SU-DHL-6 (cell line): ENCODE results near the gene KRT12.
"Not testable (repeated sequence)": the region's sequence is repeated elsewhere in the genome, so short reads cannot be mapped to it uniquely, and the experiment has no call there.

Experiments used
- H2AFZ ChIP-seq: fragments of 200-600 bp; sonication (generic); 2 replicates; pipeline ENCODE4 v1.6.1; 2014; ENCODE audit warnings: low read depth, mild to moderate bottlenecking, moderate library complexity, mixed read lengths, antibody characterized with exemption, low read length; ENCODE audit not compliant: severe bottlenecking
- H3F3A ChIP-seq: fragments of 200-600 bp; shearing (Covaris generic); 2 replicates; pipeline ENCODE4 v1.6.0; 2016; ENCODE audit warnings: antibody characterized with exemption, mild to moderate bottlenecking; ENCODE audit not compliant: insufficient read depth
- H3K27ac ChIP-seq: fragments of 200-600 bp; sonication (generic); 2 replicates; pipeline ENCODE4 v1.5.1; 2016; ENCODE audit warnings: low read depth, mild to moderate bottlenecking, low read length, moderate library complexity, mixed read lengths
- H3K27me3 ChIP-seq: fragments of 200-600 bp; sonication (generic), shearing (Covaris generic); 2 replicates; pipeline ENCODE4 v1.6.0; 2014; ENCODE audit warnings: mild to moderate bottlenecking, low read length
- H3K36me3 ChIP-seq: fragments of 200-600 bp; sonication (generic); 2 replicates; pipeline ENCODE4 v1.6.1; 2014; ENCODE audit warnings: mild to moderate bottlenecking, low read length, mixed read lengths
- H3K4me2 ChIP-seq: fragments of 300-600, 200-600 bp; shearing (Covaris generic), sonication (generic); 2 replicates; pipeline ENCODE4 v1.6.0; 2014; ENCODE audit warnings: low read length, low read depth, mild to moderate bottlenecking; ENCODE audit not compliant: poor library complexity, severe bottlenecking
- H3K4me3 ChIP-seq: fragments of 200-600 bp; sonication (generic); 2 replicates; pipeline ENCODE4 v1.5.1; 2014; ENCODE audit warnings: antibody characterized with exemption, low read length, mild to moderate bottlenecking, mixed read lengths; ENCODE audit not compliant: insufficient read depth, poor library complexity, severe bottlenecking
- H3K79me2 ChIP-seq: fragments of 200-600 bp; sonication (generic); 2 replicates; pipeline ENCODE4 v1.6.1; 2014; ENCODE audit warnings: mild to moderate bottlenecking, low read length, moderate library complexity; ENCODE audit not compliant: insufficient read depth
- H3K9ac ChIP-seq: fragments of 200-600 bp; sonication (generic); 2 replicates; pipeline ENCODE4 v1.7.0; 2014; ENCODE audit warnings: mild to moderate bottlenecking, low read length
- H3K9me2 ChIP-seq: fragments of 200-600 bp; sonication (generic); replicated peaks from 2 replicates; pipeline ENCODE4 v1.6.1; 2014; ENCODE audit warnings: low read length; ENCODE audit not compliant: insufficient read depth
- H3K9me3 ChIP-seq: fragments of 200-600 bp; sonication (generic); 2 replicates; pipeline ENCODE4 v1.6.1; 2014; ENCODE audit warnings: low read length, mixed read lengths; ENCODE audit not compliant: insufficient read depth
- H4K20me1 ChIP-seq: fragments of 200-600 bp; sonication (generic); 2 replicates; pipeline ENCODE4 v1.6.1; 2014; ENCODE audit warnings: low read depth, mild to moderate bottlenecking, antibody characterized with exemption, low read length, moderate library complexity, mixed read lengths
- EZH2phosphoT487 ChIP-seq: fragments of 200-600 bp; sonication (generic), shearing (Covaris generic); conservative IDR thresholded peaks from 2 replicates; pipeline ENCODE4 v1.6.1; 2018; ENCODE audit warnings: mild to moderate bottlenecking, antibody characterized with exemption, low read length, moderate library complexity, mixed read lengths
- TF ChIP-seq, protein P1 (sequence below): fragments of 200-600 bp; sonication (generic); IDR thresholded peaks from one replicate; pipeline ENCODE4 v1.5.1; 2017; ENCODE audit warnings: antibody characterized with exemption, mild to moderate bottlenecking, low read length, moderate library complexity; ENCODE audit not compliant: insufficient read depth, poor library complexity, severe bottlenecking

Gene KRT12

DNA sequence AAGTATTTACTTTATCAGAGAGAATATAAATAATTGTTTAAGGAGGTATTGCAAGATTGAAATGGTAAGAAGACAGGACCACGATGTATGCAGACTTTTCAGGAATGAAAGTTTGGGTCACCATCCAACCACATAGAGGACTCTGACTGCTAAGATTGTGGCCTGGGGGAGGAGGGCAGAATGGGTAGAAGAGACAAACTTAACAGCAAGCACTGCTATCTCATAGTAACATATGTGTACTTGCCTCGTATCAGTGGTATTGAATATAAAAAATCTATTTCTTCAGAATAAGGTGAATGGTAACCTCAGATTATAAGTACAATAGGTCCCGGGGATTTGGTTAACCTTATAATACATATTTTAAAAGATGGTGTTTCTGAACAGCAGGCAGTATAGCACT is 50.5 kb downstream of the KRT12 start:
- no peak overlapping the region for H3K27ac ChIP-seq
- TF ChIP-seq, protein P1, sequence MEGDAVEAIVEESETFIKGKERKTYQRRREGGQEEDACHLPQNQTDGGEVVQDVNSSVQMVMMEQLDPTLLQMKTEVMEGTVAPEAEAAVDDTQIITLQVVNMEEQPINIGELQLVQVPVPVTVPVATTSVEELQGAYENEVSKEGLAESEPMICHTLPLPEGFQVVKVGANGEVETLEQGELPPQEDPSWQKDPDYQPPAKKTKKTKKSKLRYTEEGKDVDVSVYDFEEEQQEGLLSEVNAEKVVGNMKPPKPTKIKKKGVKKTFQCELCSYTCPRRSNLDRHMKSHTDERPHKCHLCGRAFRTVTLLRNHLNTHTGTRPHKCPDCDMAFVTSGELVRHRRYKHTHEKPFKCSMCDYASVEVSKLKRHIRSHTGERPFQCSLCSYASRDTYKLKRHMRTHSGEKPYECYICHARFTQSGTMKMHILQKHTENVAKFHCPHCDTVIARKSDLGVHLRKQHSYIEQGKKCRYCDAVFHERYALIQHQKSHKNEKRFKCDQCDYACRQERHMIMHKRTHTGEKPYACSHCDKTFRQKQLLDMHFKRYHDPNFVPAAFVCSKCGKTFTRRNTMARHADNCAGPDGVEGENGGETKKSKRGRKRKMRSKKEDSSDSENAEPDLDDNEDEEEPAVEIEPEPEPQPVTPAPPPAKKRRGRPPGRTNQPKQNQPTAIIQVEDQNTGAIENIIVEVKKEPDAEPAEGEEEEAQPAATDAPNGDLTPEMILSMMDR = no peak
- TF ChIP-seq EZH2phosphoT487 = no peak
- H3K4me2 ChIP-seq = no peak overlapping the region

DNA sequence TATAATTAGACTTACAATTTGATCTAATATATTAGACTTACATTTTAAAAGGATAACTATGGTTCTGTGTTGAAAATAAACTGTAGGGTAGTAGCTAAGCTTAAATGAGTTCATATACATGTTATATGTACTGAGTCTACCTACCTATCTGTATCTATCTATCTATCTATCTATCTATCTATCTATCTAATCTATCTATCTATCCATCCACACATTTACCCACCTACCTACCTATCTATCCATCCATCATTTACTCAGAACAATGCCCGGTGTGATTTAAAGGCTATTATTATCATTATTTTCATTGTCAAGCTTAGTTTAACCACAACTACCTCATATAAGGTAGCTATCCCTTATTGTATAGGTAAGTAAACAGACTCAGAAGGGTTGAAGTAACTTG is 51.6 kb downstream of the KRT12 start:
- no peaks in the 10 kb centered on the region for H4K20me1 ChIP-seq
- H3K9me3 ChIP-seq = no peaks in the 10 kb centered on the region
- H3K4me2 ChIP-seq = no peak overlapping the region
- no peak overlapping the region for H3K4me3 ChIP-seq
- peaks cover 9% of the 10 kb centered on the region; the same call in 1 of the 2 replicates for H3K36me3 ChIP-seq
- no peak overlapping the region for H3K9ac ChIP-seq
- no peaks in the 10 kb centered on the region for H3K9me2 ChIP-seq
- H3F3A ChIP-seq = peaks cover 27% of the 10 kb centered on the region
- no peak overlapping the region for H3K27ac ChIP-seq
- TF ChIP-seq EZH2phosphoT487 = no peak
- TF ChIP-seq, protein P1 = no peak
- peaks cover 6% of the 10 kb centered on the region; the same call in 1 of the 2 replicates for H3K79me2 ChIP-seq
- no peak overlapping the region for H2AFZ ChIP-seq
- H3K27me3 ChIP-seq = no peaks in the 10 kb centered on the region

More for the DNA sequence above, 50.5 kb downstream of the KRT12 start:
- H3K9ac ChIP-seq = no peak overlapping the region
- no peak overlapping the region for H2AFZ ChIP-seq
- no peaks in the 10 kb centered on the region for H4K20me1 ChIP-seq
- H3K36me3 ChIP-seq = peaks cover 9% of the 10 kb centered on the region; the same call in 1 of the 2 replicates
- no peaks in the 10 kb centered on the region for H3K27me3 ChIP-seq
- H3K9me2 ChIP-seq = no peaks in the 10 kb centered on the region
- peaks cover 27% of the 10 kb centered on the region for H3F3A ChIP-seq
- peaks cover 6% of the 10 kb centered on the region; the same call in 1 of the 2 replicates for H3K79me2 ChIP-seq
- H3K9me3 ChIP-seq = no peaks in the 10 kb centered on the region
- no peak overlapping the region for H3K4me3 ChIP-seq

DNA sequence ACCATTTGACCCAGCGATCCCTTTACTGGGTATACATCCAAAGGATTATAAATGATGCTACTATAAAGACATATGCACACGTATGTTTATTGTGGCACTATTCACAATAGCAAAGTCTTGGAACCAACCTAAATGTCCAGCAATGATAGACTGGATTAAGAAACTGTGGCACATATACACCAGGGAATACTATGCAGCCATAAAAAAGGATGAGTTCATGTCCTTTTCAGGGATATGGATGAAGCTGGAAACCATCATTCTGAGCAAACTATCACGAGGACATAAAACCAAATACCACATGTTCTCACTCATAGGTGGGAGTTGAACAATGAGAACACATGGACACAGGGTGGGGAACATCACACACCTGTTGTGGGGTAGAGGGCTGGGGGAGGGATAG is 52.4 kb downstream of the KRT12 start:
- not testable (repeated sequence) for H3K9ac ChIP-seq, H3K27ac ChIP-seq, H3K4me3 ChIP-seq, H3K9me3 ChIP-seq, H3K36me3 ChIP-seq, H3K9me2 ChIP-seq, H3K27me3 ChIP-seq, H3K4me2 ChIP-seq, H2AFZ ChIP-seq, H3K79me2 ChIP-seq, H4K20me1 ChIP-seq
- peaks cover 20% of the 10 kb centered on the region for H3F3A ChIP-seq

DNA sequence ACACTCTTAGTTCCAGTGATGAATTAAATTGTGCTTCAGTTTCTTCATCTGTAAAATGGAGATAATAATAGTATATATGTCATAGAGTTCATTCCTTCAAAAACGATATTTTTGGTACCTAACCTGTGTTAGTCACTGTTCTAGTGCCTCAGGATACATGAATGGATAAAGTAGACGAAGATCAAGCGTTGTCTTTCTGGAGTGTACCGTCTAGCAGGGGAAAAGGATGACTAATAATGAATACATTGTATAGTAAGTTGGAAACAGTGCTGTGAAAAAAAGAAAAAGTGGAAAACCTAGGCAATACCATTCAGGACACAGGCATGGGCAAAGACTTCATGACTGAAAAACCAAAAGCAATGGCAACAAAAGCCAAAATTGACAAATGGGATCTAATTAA is 53.2 kb downstream of the KRT12 start:
- H3F3A ChIP-seq = peaks cover 13% of the 10 kb centered on the region; the same call in 1 of the 2 replicates

More for the DNA sequence above, 53.2 kb downstream of the KRT12 start:
- H3K4me3 ChIP-seq = no peak overlapping the region
- TF ChIP-seq, protein P1 = no peak
- TF ChIP-seq EZH2phosphoT487 = no peak
- H2AFZ ChIP-seq = no peak overlapping the region
- no peak overlapping the region for H3K9ac ChIP-seq
- no peak overlapping the region for H3K27ac ChIP-seq
- no peaks in the 10 kb centered on the region for H3K9me3 ChIP-seq
- peaks cover 9% of the 10 kb centered on the region; the same call in 1 of the 2 replicates for H3K36me3 ChIP-seq
- H3K9me2 ChIP-seq = no peaks in the 10 kb centered on the region
- no peaks in the 10 kb centered on the region for H4K20me1 ChIP-seq
- H3K4me2 ChIP-seq = no peak overlapping the region
- no peaks in the 10 kb centered on the region for H3K27me3 ChIP-seq
- H3K79me2 ChIP-seq = peaks cover 6% of the 10 kb centered on the region; the same call in 1 of the 2 replicates
